Suprapubic skin (tissue), 3 donors: ENCODE measurements around the gene AKAP12.

Experiments used
- CTCF ChIP-seq, 2 donors: fragments of 200-600 bp in 1 of 2; fragments of 450-650 bp in 1 of 2; sonication (generic) in 1 of 2; IDR thresholded peaks; one replicate each; pipeline ENCODE4 v1.5.1; 2016 to 2019; ENCODE audit warnings: antibody characterized with exemption in 2 of 2, mild to moderate bottlenecking in 1 of 2, moderate library complexity in 1 of 2
- POLR2AphosphoS5 ChIP-seq, 3 donors: sonication (generic); formaldehyde crosslinking; IDR thresholded peaks; one replicate each; pipeline ENCODE4 v1.6.1; 2017; ENCODE audit warnings: antibody characterized with exemption in 3 of 3

GRCh38 chr6:151400473-151400872 lies 160.7 kb downstream of the AKAP12 start:
- no peak for TF ChIP-seq CTCF (IDR thresholded peaks at IDR 0.05)
- TF ChIP-seq POLR2AphosphoS5 (IDR thresholded peaks at IDR 0.05): no peak
